ENCODE data around the gene PRKCZ. TPM values are rescaled to one million over a fixed set of nuclear protein-coding genes. Genes with fewer than 3 reads are reported as not detected.

The PRKCZ gene
- total RNA-seq, 2 donors from 2014 or later = 50.4 to 72.2 TPM

GRCh38 chr1:2022063-2022770, 28.0 kb upstream of the PRKCZ start:
- no peak for TF ChIP-seq CTCF (IDR thresholded peaks at IDR 0.05)
- Histone ChIP-seq H3K27me3 (peaks cover 38% of the 10 kb centered on the region), H3K4me1 (no peaks in the 10 kb centered on the region), H3K9me3 (no peaks in the 10 kb centered on the region), H3K36me3 (no peaks in the 10 kb centered on the region), H3K4me3 (no peak overlapping the region), H3K27ac (no peak overlapping the region), H3K9ac (ENCODE audit: low read depth in 2 of 2, low read length in 2 of 2) (no peak overlapping the region)
- DNase-seq = no peak
- intact Hi-C loops (cut with DNase I) = no loop called here

GRCh38 chr1:2023187-2023586, 27.0 kb upstream of the PRKCZ start:
- no peak overlapping the region for H3K9ac ChIP-seq (ENCODE audit: low read depth in 2 of 2, low read length in 2 of 2)
- no peak overlapping the region for H3K27ac ChIP-seq
- peaks cover 32% of the 10 kb centered on the region for H3K27me3 ChIP-seq
- no peaks in the 10 kb centered on the region for H3K36me3 ChIP-seq
- H3K9me3 ChIP-seq = no peaks in the 10 kb centered on the region
- H3K4me3 ChIP-seq = no peak overlapping the region
- TF ChIP-seq CTCF (IDR thresholded peaks at IDR 0.05) = no peak
- no peak for DNase-seq
- H3K4me1 ChIP-seq = no peaks in the 10 kb centered on the region
- intact Hi-C loops (cut with DNase I) = no loop called here

DNA sequence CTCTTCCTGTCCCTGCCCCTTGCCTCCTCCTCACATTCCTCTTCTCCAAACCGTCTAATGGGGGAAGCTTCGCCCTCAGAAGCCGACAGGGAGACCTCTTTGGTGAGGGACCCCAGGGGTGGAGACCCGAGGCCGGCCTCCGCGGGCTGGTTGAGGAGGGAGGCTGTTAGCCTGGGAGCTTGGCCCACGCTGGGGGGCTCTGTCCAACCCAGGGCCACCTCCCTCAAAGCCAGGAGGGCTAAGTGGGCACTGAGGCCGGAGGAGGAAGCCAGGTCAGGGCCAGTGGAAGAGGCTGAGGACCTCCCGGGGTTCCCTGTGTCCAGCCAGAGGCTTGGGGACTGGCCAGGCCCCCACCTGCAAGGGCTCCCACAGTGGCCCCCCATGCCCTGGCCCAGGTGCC, 25.8 kb upstream of the PRKCZ start:
- peaks cover 23% of the 10 kb centered on the region for H3K27me3 ChIP-seq
- no peaks in the 10 kb centered on the region for H3K36me3 ChIP-seq
- intact Hi-C loops (cut with DNase I) = no loop called here
- H3K9ac ChIP-seq (ENCODE audit: low read depth in 2 of 2, low read length in 2 of 2) = no peak overlapping the region
- no peak overlapping the region for H3K4me3 ChIP-seq
- H3K4me1 ChIP-seq = no peaks in the 10 kb centered on the region
- no peak for DNase-seq
- H3K27ac ChIP-seq = no peak overlapping the region
- no peaks in the 10 kb centered on the region for H3K9me3 ChIP-seq
- TF ChIP-seq CTCF (IDR thresholded peaks at IDR 0.05) = no peak

DNA sequence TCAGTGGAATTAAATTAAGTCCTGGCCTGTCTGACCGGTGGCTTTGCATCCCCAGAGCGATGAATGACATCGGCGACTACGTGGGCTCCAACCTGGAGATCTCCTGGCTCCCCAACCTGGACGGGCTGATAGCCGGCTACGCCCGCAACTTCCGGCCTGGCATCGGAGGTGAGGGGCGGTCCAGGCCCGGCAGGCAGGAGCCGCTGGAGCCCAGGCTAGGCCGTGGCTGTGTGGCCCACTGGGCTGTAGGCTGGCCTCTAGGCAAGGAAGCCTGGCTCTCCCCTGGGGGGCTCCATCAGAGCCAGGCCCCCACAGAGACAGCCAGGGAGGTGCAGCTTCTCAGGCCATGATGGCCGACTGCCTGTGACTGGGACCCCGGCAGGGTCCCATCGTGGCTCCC, 25.3 kb upstream of the PRKCZ start:
- no peak overlapping the region for H3K9ac ChIP-seq (ENCODE audit: low read depth in 2 of 2, low read length in 2 of 2)
- no peak overlapping the region for H3K4me3 ChIP-seq
- H3K27ac ChIP-seq = no peak overlapping the region
- peaks cover 19% of the 10 kb centered on the region for H3K27me3 ChIP-seq
- H3K4me1 ChIP-seq = no peaks in the 10 kb centered on the region
- intact Hi-C loops (cut with DNase I) = no loop called here
- TF ChIP-seq CTCF (IDR thresholded peaks at IDR 0.05) = no peak
- H3K36me3 ChIP-seq = no peaks in the 10 kb centered on the region
- H3K9me3 ChIP-seq = no peaks in the 10 kb centered on the region
- DNase-seq = no peak

DNA sequence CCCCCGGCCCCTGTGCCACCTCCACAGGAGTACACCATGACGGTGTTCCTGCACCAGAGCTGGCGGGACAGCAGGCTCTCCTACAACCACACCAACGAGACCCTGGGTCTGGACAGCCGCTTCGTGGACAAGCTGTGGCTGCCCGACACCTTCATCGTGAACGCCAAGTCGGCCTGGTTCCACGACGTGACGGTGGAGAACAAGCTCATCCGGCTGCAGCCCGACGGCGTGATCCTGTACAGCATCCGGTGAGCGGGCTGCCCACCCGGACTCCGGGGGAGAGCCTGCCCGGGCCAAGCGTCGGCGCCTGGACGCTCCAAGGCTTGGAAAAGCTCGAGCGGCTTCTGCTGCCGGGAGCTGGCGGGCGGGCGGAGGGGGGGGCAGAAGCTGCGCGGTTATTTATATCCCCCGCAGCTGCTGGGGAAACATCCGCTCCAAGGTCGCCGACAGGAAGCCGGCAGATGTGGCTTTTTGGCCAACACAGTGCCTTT, 24.7 kb upstream of the PRKCZ start:
- Histone ChIP-seq H3K27ac (no peak overlapping the region), H3K27me3 (peaks cover 13% of the 10 kb centered on the region), H3K4me1 (no peaks in the 10 kb centered on the region), H3K9ac (ENCODE audit: low read depth in 2 of 2, low read length in 2 of 2) (no peak overlapping the region), H3K9me3 (no peaks in the 10 kb centered on the region), H3K36me3 (no peaks in the 10 kb centered on the region), H3K4me3 (no peak overlapping the region)
- intact Hi-C loops (cut with DNase I) = no loop called here
- no peak for TF ChIP-seq CTCF (IDR thresholded peaks at IDR 0.05)
- DNase-seq = no peak

All from colonic mucosa (tissue), 4 donors.